GM18520 (cell line): ENCODE data around the gene IFNAR2.

Experiments
- ATAC-seq: cut with Tn5 transposase; IDR thresholded peaks from one replicate; pipeline ENCODE4 v1.9.1; 2021; ENCODE audit not compliant: unreplicated experiment

Gene IFNAR2

GRCh38 chr21:33266050-33266788 is 36.5 kb downstream of the IFNAR2 start, which contains the start of gene IL10RB:
Gene IL10RB (plus strand): TSS chr21:33266367. CDS start chr21:33266466, 99 bp downstream.
- peak; percentile 16 for ATAC-seq

- no peak for ATAC-seq
Measured at GRCh38 chr21:33266789-33267135, 37.0 kb downstream of the IFNAR2 start.

GRCh38 chr21:33267250-33267649 is 37.5 kb downstream of the IFNAR2 start:
- ATAC-seq: no peak

- ATAC-seq: peak; percentile 23
Measured at GRCh38 chr21:33268393-33268736, 38.6 kb downstream of the IFNAR2 start.

GRCh38 chr21:33268737-33269441 is 39.2 kb downstream of the IFNAR2 start:
- ATAC-seq: peak; percentile 63

- no peak for ATAC-seq
Measured at GRCh38 chr21:33270986-33271385, 41.2 kb downstream of the IFNAR2 start.

GRCh38 chr21:33273044-33273443 is 43.3 kb downstream of the IFNAR2 start:
- ATAC-seq: no peak

GRCh38 chr21:33278721-33279120 is 49.0 kb downstream of the IFNAR2 start:
- ATAC-seq: no peak

GRCh38 chr21:33279330-33279820 is 49.6 kb downstream of the IFNAR2 start:
- ATAC-seq: no peak
